AG08396 (cell line): ENCODE data around the gene TBC1D22A.

Source experiments
- DNase-seq: peaks from one replicate; pipeline ENCODE4 v3.0.0; 2012; ENCODE audit warnings: low spot score, mixed read lengths

Gene TBC1D22A

GRCh38 chr22:46753360-46753759 lies 9.1 kb upstream of the TBC1D22A start:
- DNase-seq: no peak

GRCh38 chr22:46753761-46754109 lies 8.7 kb upstream of the TBC1D22A start:
- DNase-seq: no peak

GRCh38 chr22:46754110-46754799 lies 8.2 kb upstream of the TBC1D22A start:
- peak; percentile 96 for DNase-seq

GRCh38 chr22:46754826-46755225 lies 7.6 kb upstream of the TBC1D22A start:
- DNase-seq: no peak

- no peak for DNase-seq
Measured at GRCh38 chr22:46755525-46755924, 6.9 kb upstream of the TBC1D22A start.

- no peak for DNase-seq
Measured at GRCh38 chr22:46756097-46756496, 6.4 kb upstream of the TBC1D22A start.

- no peak for DNase-seq
Measured at GRCh38 chr22:46757104-46757503, 5.3 kb upstream of the TBC1D22A start.

- no peak for DNase-seq
Measured at GRCh38 chr22:46758121-46758520, 4.3 kb upstream of the TBC1D22A start.

GRCh38 chr22:46758867-46759290 lies 3.6 kb upstream of the TBC1D22A start:
- DNase-seq: peak; percentile 48

GRCh38 chr22:46761017-46761416 lies 1.4 kb upstream of the TBC1D22A start:
- DNase-seq: no peak

GRCh38 chr22:46761539-46762237 lies 762 bp upstream of the TBC1D22A start:
- no peak for DNase-seq

- DNase-seq: peak; percentile 38
Measured at GRCh38 chr22:46763051-46763705, 728 bp downstream of the TBC1D22A start.

- DNase-seq: no peak
Measured at GRCh38 chr22:46764140-46764680, 1.8 kb downstream of the TBC1D22A start.

- DNase-seq: no peak
Measured at GRCh38 chr22:46764779-46765485, 2.5 kb downstream of the TBC1D22A start.

- DNase-seq: no peak
Measured at GRCh38 chr22:46766611-46767010, 4.2 kb downstream of the TBC1D22A start.

- no peak for DNase-seq
Measured at GRCh38 chr22:46767249-46767985, 5.0 kb downstream of the TBC1D22A start.

- DNase-seq: no peak
Measured at GRCh38 chr22:46769191-46769675, 6.8 kb downstream of the TBC1D22A start.

GRCh38 chr22:46769706-46770105 lies 7.3 kb downstream of the TBC1D22A start:
- DNase-seq: no peak

GRCh38 chr22:46770151-46770641 lies 7.7 kb downstream of the TBC1D22A start:
- DNase-seq: no peak

GRCh38 chr22:46770726-46771125 lies 8.3 kb downstream of the TBC1D22A start:
- DNase-seq: no peak

GRCh38 chr22:46773076-46773475 lies 10.6 kb downstream of the TBC1D22A start:
- DNase-seq: no peak
